HEK293 (cell line): ENCODE data around the gene COL25A1.

Source experiments
- CTCF ChIA-PET: fragments of 350-600 bp; formaldehyde crosslinking; extraction: SDS; loops from one replicate; lab custom pipeline; 2021; ENCODE audit warnings: antibody characterized with exemption; lab: Yijun Ruan, JAX
- POLR2A ChIA-PET: fragments of 300-600 bp; formaldehyde crosslinking; extraction: SDS; loops from one replicate; lab custom pipeline; 2020; ENCODE audit warnings: antibody characterized with exemption, inconsistent platforms; lab: Yijun Ruan, JAX
- H3K27ac ChIP-seq: fragments of 200-500 bp; sonication (Bioruptor generic); 2 replicates; pipeline ENCODE4 v1.5.1; 2014; ENCODE audit warnings: low read depth, low read length, control low read depth, inconsistent platforms; ENCODE audit errors: extremely low read depth
- H3K36me3 ChIP-seq, 2 experiments: fragments of 200-500 bp in 1 of 2; sonication (Bioruptor generic) in 1 of 2; 1 replicate in 1 of 2; 2 replicates in 1 of 2; pipeline ENCODE4 v1.5.1; 2014 to 2017; ENCODE audit warnings: inconsistent platforms in 2 of 2, low read length in 2 of 2; ENCODE audit not compliant: control insufficient read depth in 2 of 2, insufficient read depth in 1 of 2
- H3K4me1 ChIP-seq: fragments of 200-500 bp; sonication (Bioruptor generic); 2 replicates; pipeline ENCODE4 v1.5.1; 2014; ENCODE audit warnings: mild to moderate bottlenecking, low read length, inconsistent platforms; ENCODE audit not compliant: control insufficient read depth, insufficient read depth
- H3K4me3 ChIP-seq: 2 replicates; pipeline ENCODE4 v1.5.1; 2011; ENCODE audit warnings: low read depth, mild to moderate bottlenecking, control low read depth, low read length, moderate library complexity
- H3K9me3 ChIP-seq: fragments of 200-500 bp; sonication (Bioruptor generic); 2 replicates; pipeline ENCODE4 v1.5.1; 2014; ENCODE audit warnings: low read depth, low read length, inconsistent platforms; ENCODE audit not compliant: control insufficient read depth, insufficient read depth
- BCL6B ChIP-seq: fragments of 450-650 bp; formaldehyde crosslinking; IDR thresholded peaks from 2 replicates; pipeline ENCODE4 v1.5.1; 2017; ENCODE audit warnings: missing biosample characterization, missing genetic modification characterization
- CTCF ChIP-seq: fragments of 450-650 bp; formaldehyde crosslinking; IDR thresholded peaks from 2 replicates; pipeline ENCODE4 v1.5.1; 2016; ENCODE audit warnings: missing biosample characterization, missing genetic modification characterization
- GLIS1 ChIP-seq: fragments of 450-650 bp; formaldehyde crosslinking; IDR thresholded peaks from 2 replicates; pipeline ENCODE4 v1.5.1; 2016; ENCODE audit warnings: missing biosample characterization, missing genetic modification characterization
- OSR2 ChIP-seq: fragments of 450-650 bp; formaldehyde crosslinking; IDR thresholded peaks from 2 replicates; pipeline ENCODE4 v1.5.1; 2016; ENCODE audit warnings: missing biosample characterization, missing genetic modification characterization
- ZBTB26 ChIP-seq: fragments of 450-650 bp; formaldehyde crosslinking; optimal IDR thresholded peaks from 2 replicates; pipeline ENCODE3; 2016; ENCODE audit warnings: missing biosample characterization, mild to moderate bottlenecking, missing genetic modification characterization
- ZEB2 ChIP-seq: fragments of 450-650 bp; formaldehyde crosslinking; IDR thresholded peaks from 2 replicates; pipeline ENCODE4 v1.5.1; 2016; ENCODE audit warnings: missing biosample characterization, missing genetic modification characterization
- ZNF175 ChIP-seq: fragments of 450-650 bp; formaldehyde crosslinking; IDR thresholded peaks from 2 replicates; pipeline ENCODE4 v1.5.1; 2016; ENCODE audit warnings: missing biosample characterization, missing genetic modification characterization
- ZNF18 ChIP-seq: fragments of 450-650 bp; formaldehyde crosslinking; IDR thresholded peaks from 2 replicates; pipeline ENCODE4 v1.5.1; 2016; ENCODE audit warnings: missing biosample characterization, missing genetic modification characterization
- ZNF211 ChIP-seq: fragments of 450-650 bp; formaldehyde crosslinking; IDR thresholded peaks from 2 replicates; pipeline ENCODE4 v1.5.1; 2016; ENCODE audit warnings: low read depth, missing biosample characterization, missing genetic modification characterization
- ZNF23 ChIP-seq: fragments of 450-650 bp; formaldehyde crosslinking; IDR thresholded peaks from 2 replicates; pipeline ENCODE4 v1.5.1; 2016; ENCODE audit warnings: missing biosample characterization, missing genetic modification characterization, borderline replicate concordance
- ZNF26 ChIP-seq: fragments of 450-650 bp; formaldehyde crosslinking; IDR thresholded peaks from 2 replicates; pipeline ENCODE4 v1.5.1; 2016; ENCODE audit warnings: missing biosample characterization, missing genetic modification characterization
- ZNF366 ChIP-seq: fragments of 450-650 bp; formaldehyde crosslinking; conservative IDR thresholded peaks from 2 replicates; pipeline ENCODE4 v1.5.1; 2016; ENCODE audit warnings: missing biosample characterization, missing genetic modification characterization
- ZNF404 ChIP-seq: fragments of 450-650 bp; formaldehyde crosslinking; IDR thresholded peaks from 2 replicates; pipeline ENCODE4 v1.5.1; 2017; ENCODE audit warnings: missing biosample characterization, missing genetic modification characterization
- ZNF488 ChIP-seq: fragments of 450-650 bp; formaldehyde crosslinking; IDR thresholded peaks from 2 replicates; pipeline ENCODE4 v1.5.1; 2016; ENCODE audit warnings: missing biosample characterization, missing genetic modification characterization
- ZNF549 ChIP-seq: fragments of 450-650 bp; IDR thresholded peaks from 2 replicates; pipeline ENCODE4 v1.5.1; 2018; ENCODE audit warnings: missing biosample characterization, missing genetic modification characterization, mild to moderate bottlenecking, inconsistent platforms, moderate library complexity
- ZNF555 ChIP-seq: fragments of 450-650 bp; formaldehyde crosslinking; conservative IDR thresholded peaks from 2 replicates; pipeline ENCODE4 v1.5.1; 2017; ENCODE audit warnings: missing biosample characterization, mild to moderate bottlenecking, missing genetic modification characterization, inconsistent platforms
- ZNF558 ChIP-seq: fragments of 450-650 bp; formaldehyde crosslinking; IDR thresholded peaks from 2 replicates; pipeline ENCODE4 v1.5.1; 2016; ENCODE audit warnings: missing biosample characterization, missing genetic modification characterization
- ZNF623 ChIP-seq: fragments of 450-650 bp; formaldehyde crosslinking; IDR thresholded peaks from 2 replicates; pipeline ENCODE4 v1.5.1; 2016; ENCODE audit warnings: missing biosample characterization, missing genetic modification characterization
- ZNF624 ChIP-seq: fragments of 450-650 bp; formaldehyde crosslinking; IDR thresholded peaks from 2 replicates; pipeline ENCODE4 v1.5.1; 2017; ENCODE audit warnings: missing biosample characterization, missing genetic modification characterization
- ZNF629 ChIP-seq: fragments of 450-650 bp; formaldehyde crosslinking; IDR thresholded peaks from 2 replicates; pipeline ENCODE4 v1.5.1; 2017; ENCODE audit warnings: missing biosample characterization, missing genetic modification characterization
- ZNF639 ChIP-seq: fragments of 450-650 bp; formaldehyde crosslinking; IDR thresholded peaks from 2 replicates; pipeline ENCODE4 v1.5.1; 2016; ENCODE audit warnings: missing biosample characterization, missing genetic modification characterization
- ZNF664 ChIP-seq: fragments of 450-650 bp; formaldehyde crosslinking; IDR thresholded peaks from 2 replicates; pipeline ENCODE4 v1.5.1; 2016; ENCODE audit warnings: missing biosample characterization, missing genetic modification characterization
- ZNF677 ChIP-seq: fragments of 450-650 bp; IDR thresholded peaks from 2 replicates; pipeline ENCODE4 v1.5.0; 2018; ENCODE audit warnings: missing biosample characterization, mild to moderate bottlenecking, missing genetic modification characterization, moderate library complexity
- ZNF768 ChIP-seq: fragments of 450-650 bp; formaldehyde crosslinking; IDR thresholded peaks from 2 replicates; pipeline ENCODE4 v1.5.1; 2018; ENCODE audit warnings: missing biosample characterization, mild to moderate bottlenecking, missing genetic modification characterization
- ZNF791 ChIP-seq: fragments of 450-650 bp; formaldehyde crosslinking; IDR thresholded peaks from 2 replicates; pipeline ENCODE4 v1.5.1; 2016; ENCODE audit warnings: missing biosample characterization, missing genetic modification characterization
- ZNF843 ChIP-seq: fragments of 450-650 bp; formaldehyde crosslinking; IDR thresholded peaks from 2 replicates; pipeline ENCODE4 v1.5.1; 2016; ENCODE audit warnings: missing biosample characterization, missing genetic modification characterization

The COL25A1 gene

GRCh38 chr4:109010521-109010920 lies 291.9 kb downstream of the COL25A1 start:
- POLR2A ChIA-PET = no interaction called here
- CTCF ChIA-PET = interaction anchor here (0.6 kb wide), 1 partner anchor 11 kb away, joined by 5 read pairs; no protein-coding TSS in a partner anchor
- H3K27ac ChIP-seq = no peak overlapping the region
- no peaks in the 10 kb centered on the region for H3K36me3 ChIP-seq
- no peaks in the 10 kb centered on the region for H3K4me1 ChIP-seq
- H3K4me3 ChIP-seq = no peak overlapping the region
- no peaks in the 10 kb centered on the region for H3K9me3 ChIP-seq
- TF ChIP-seq BCL6B = no peak
- TF ChIP-seq ZNF677 (tag by site-specific recombination) = no peak
- TF ChIP-seq GLIS1 (tag by site-specific recombination) = no peak
- TF ChIP-seq ZNF18 = no peak
- no peak for TF ChIP-seq ZBTB26 (tag by site-specific recombination)
- no peak for TF ChIP-seq CTCF (tag by site-specific recombination)
- TF ChIP-seq ZNF768 (tag by site-specific recombination) = no peak
- TF ChIP-seq ZNF791 (tag by site-specific recombination) = no peak
- TF ChIP-seq, all 188 proteins: peak for 0

GRCh38 chr4:109009909-109010308 lies 292.5 kb downstream of the COL25A1 start:
- CTCF ChIA-PET = interaction anchor here (0.6 kb wide), 1 partner anchor 10 kb away, joined by 5 read pairs; no protein-coding TSS in a partner anchor
- H3K27ac ChIP-seq = no peak overlapping the region
- TF ChIP-seq ZNF175 (tag by site-specific recombination) (no peak), ZNF211 (no peak), ZNF664 (tag by site-specific recombination) (no peak), ZNF404 (tag by site-specific recombination) (no peak), ZNF26 (tag by site-specific recombination) (no peak), ZNF843 (tag by site-specific recombination) (no peak), ZNF558 (no peak), ZNF639 (tag by site-specific recombination) (no peak), ZNF623 (tag by site-specific recombination) (no peak), ZNF366 (tag by site-specific recombination) (no peak), ZNF555 (tag by site-specific recombination) (no peak), ZEB2 (tag by site-specific recombination) (no peak), ZNF23 (tag by site-specific recombination) (no peak), ZNF768 (tag by site-specific recombination) (no peak), ZNF488 (tag by site-specific recombination) (no peak), OSR2 (tag by site-specific recombination) (no peak), ZNF549 (tag by site-specific recombination) (no peak), ZNF629 (tag by site-specific recombination) (no peak), ZNF624 (tag by site-specific recombination) (no peak)
- H3K4me3 ChIP-seq = no peak overlapping the region
- POLR2A ChIA-PET = no interaction called here
- no peaks in the 10 kb centered on the region for H3K4me1 ChIP-seq
- H3K9me3 ChIP-seq = no peaks in the 10 kb centered on the region
- H3K36me3 ChIP-seq = no peaks in the 10 kb centered on the region
